Measurements from ENCODE around the gene KCNG4. TPM values are rescaled to one million over a fixed set of nuclear protein-coding genes. Genes with fewer than 3 reads are reported as not detected.

Gene KCNG4
- total RNA-seq, 1 donor from 2014 or later: not detected

- no peaks in the 10 kb centered on the region for H3K27me3 ChIP-seq (ENCODE audit: control insufficient read depth, insufficient read depth, low read length)
- no peak for DNase-seq (ENCODE audit: low read depth)
- no peaks in the 10 kb centered on the region for H3K36me3 ChIP-seq (ENCODE audit: control insufficient read depth, insufficient read depth, low read length)
- TF ChIP-seq CTCF (IDR thresholded peaks at IDR 0.05; ENCODE audit: insufficient read depth, low read length, poor library complexity, severe bottlenecking): no peak
- no peak overlapping the region for H3K4me3 ChIP-seq (ENCODE audit: low read depth, low read length)
Observed at GRCh38 chr16:84225571-84225970, 14.2 kb downstream of the KCNG4 start.

DNA sequence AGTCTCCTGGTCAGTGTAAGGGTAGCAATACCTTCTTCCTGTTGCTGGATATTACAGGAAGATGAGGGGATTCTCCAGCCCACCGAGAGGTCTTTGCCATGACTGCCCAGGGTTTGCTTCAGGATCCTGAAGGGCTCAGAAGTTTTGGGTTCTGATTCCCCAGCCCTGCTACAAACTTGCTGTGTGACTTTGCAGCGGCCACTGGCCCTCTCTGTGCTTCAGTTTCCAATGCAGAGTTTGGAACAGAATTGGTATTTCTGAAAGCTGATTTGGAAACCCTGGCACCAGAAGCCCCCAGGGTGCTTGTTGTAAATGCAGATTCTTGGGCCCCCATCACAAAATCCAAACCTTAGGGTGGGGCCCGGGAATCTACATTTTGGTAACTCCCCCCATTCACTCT lies 14.7 kb downstream of the KCNG4 start:
- H3K27me3 ChIP-seq (ENCODE audit: control insufficient read depth, insufficient read depth, low read length): no peaks in the 10 kb centered on the region
- no peak overlapping the region for H3K4me3 ChIP-seq (ENCODE audit: low read depth, low read length)
- H3K36me3 ChIP-seq (ENCODE audit: control insufficient read depth, insufficient read depth, low read length): no peaks in the 10 kb centered on the region
- no peak for DNase-seq (ENCODE audit: low read depth)
- no peak for TF ChIP-seq CTCF (IDR thresholded peaks at IDR 0.05; ENCODE audit: insufficient read depth, low read length, poor library complexity, severe bottlenecking)

DNA sequence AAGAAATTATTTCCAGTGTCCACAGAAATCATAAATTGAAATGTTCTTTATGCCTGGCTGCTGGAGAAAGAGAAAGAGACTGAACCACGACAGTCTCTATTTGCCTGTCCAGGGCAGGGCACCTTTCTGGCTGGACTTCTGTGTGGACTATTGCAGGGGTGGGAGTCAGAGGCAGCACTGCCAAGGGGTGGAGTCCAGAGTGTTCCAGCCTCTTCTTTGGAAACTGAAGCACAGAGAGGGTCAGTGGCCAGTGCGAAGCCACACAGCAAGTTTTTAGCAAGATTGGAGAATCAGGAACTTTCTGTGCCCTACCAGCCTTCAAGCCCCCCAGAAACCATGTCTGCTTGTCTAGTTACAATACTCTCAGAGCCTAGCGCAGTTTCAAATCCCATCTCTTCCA lies 15.3 kb downstream of the KCNG4 start:
- no peaks in the 10 kb centered on the region for H3K36me3 ChIP-seq (ENCODE audit: control insufficient read depth, insufficient read depth, low read length)
- no peak for TF ChIP-seq CTCF (IDR thresholded peaks at IDR 0.05; ENCODE audit: insufficient read depth, low read length, poor library complexity, severe bottlenecking)
- no peaks in the 10 kb centered on the region for H3K27me3 ChIP-seq (ENCODE audit: control insufficient read depth, insufficient read depth, low read length)
- no peak for DNase-seq (ENCODE audit: low read depth)
- no peak overlapping the region for H3K4me3 ChIP-seq (ENCODE audit: low read depth, low read length)

DNA sequence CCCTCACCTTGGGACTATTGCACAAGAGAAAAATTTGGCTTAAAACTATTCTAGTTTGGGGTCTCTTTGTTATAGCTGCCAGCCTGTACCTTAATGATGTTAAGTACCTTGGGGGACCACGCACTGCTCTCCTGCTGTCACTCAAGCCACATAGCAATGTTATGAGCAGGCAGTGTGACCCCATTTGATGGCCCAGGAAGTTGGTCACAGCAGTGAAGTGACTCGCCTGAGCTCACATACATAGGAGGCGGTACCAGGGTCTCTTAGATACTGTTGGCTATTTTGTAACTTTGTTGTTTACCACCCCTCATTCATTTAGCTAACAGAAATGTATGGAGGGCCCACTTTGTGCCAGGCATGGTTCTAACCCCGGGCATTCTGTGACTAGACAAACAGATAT lies 16.4 kb downstream of the KCNG4 start:
- DNase-seq (ENCODE audit: low read depth): no peak
- TF ChIP-seq CTCF (IDR thresholded peaks at IDR 0.05; ENCODE audit: insufficient read depth, low read length, poor library complexity, severe bottlenecking): no peak
- H3K36me3 ChIP-seq (ENCODE audit: control insufficient read depth, insufficient read depth, low read length): no peaks in the 10 kb centered on the region
- no peaks in the 10 kb centered on the region for H3K27me3 ChIP-seq (ENCODE audit: control insufficient read depth, insufficient read depth, low read length)
- no peak overlapping the region for H3K4me3 ChIP-seq (ENCODE audit: low read depth, low read length)

- no peak for DNase-seq (ENCODE audit: low read depth)
- Histone ChIP-seq H3K4me3 (ENCODE audit: low read depth, low read length) (no peak overlapping the region), H3K36me3 (ENCODE audit: control insufficient read depth, insufficient read depth, low read length) (no peaks in the 10 kb centered on the region), H3K27me3 (ENCODE audit: control insufficient read depth, insufficient read depth, low read length) (no peaks in the 10 kb centered on the region)
- no peak for TF ChIP-seq CTCF (IDR thresholded peaks at IDR 0.05; ENCODE audit: insufficient read depth, low read length, poor library complexity, severe bottlenecking)
Observed at GRCh38 chr16:84220851-84221250, 19.0 kb downstream of the KCNG4 start.

DNA sequence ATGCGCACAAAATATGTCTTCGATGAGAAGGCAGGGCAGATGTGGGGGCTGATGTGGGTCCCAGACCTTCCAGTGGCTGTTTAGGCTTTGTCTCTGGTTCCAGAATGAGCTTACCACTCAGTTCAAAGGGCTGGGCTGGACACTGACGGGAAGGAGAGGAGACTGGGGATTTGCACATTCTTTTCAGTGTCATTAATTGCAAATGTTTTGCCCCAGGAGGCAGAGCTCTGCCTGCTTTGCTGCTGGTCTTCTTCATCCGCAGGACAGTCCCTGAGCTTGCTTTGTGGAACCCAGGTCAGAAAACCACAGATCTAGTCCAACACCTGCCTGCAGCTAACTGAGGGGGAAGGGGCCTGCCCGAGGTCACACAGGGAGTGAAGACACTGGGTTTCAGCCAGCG lies 20.9 kb downstream of the KCNG4 start:
- no peak for DNase-seq (ENCODE audit: low read depth)
- no peak for TF ChIP-seq CTCF (IDR thresholded peaks at IDR 0.05; ENCODE audit: insufficient read depth, low read length, poor library complexity, severe bottlenecking)
- H3K4me3 ChIP-seq (ENCODE audit: low read depth, low read length): no peak overlapping the region
- H3K27me3 ChIP-seq (ENCODE audit: control insufficient read depth, insufficient read depth, low read length): no peaks in the 10 kb centered on the region
- H3K36me3 ChIP-seq (ENCODE audit: control insufficient read depth, insufficient read depth, low read length): no peaks in the 10 kb centered on the region

All from kidney epithelial cell (primary cell).